HG03558 (cell line): ENCODE data around the gene SPATA33.
"Not testable (repeated sequence)": the region's sequence is repeated elsewhere in the genome, so short reads cannot be mapped to it uniquely, and the experiment has no call there.

Source experiments
- ATAC-seq: cut with Tn5 transposase; IDR thresholded peaks from one replicate; pipeline ENCODE4 v1.9.1; 2021; ENCODE audit warnings: moderate number of reproducible peaks; ENCODE audit not compliant: unreplicated experiment; ENCODE audit errors: extremely low read depth

SPATA33 gene

GRCh38 chr16:89691231-89691985 is 33.8 kb downstream of the SPATA33 start:
- ATAC-seq = no peak

- no peak for ATAC-seq
These were observed 34.4 kb downstream of the SPATA33 start for GRCh38 chr16:89691986-89692569.

GRCh38 chr16:89693289-89693731 is 35.7 kb downstream of the SPATA33 start:
- no peak for ATAC-seq

GRCh38 chr16:89693931-89694783 is 36.5 kb downstream of the SPATA33 start:
- ATAC-seq = no peak

- ATAC-seq = not testable (repeated sequence)
These were observed 37.1 kb downstream of the SPATA33 start for GRCh38 chr16:89694784-89695085.

- ATAC-seq = no peak
These were observed 37.6 kb downstream of the SPATA33 start for GRCh38 chr16:89695086-89695874.

- ATAC-seq = no peak
These were observed 38.4 kb downstream of the SPATA33 start for GRCh38 chr16:89695875-89696669.

GRCh38 chr16:89696670-89697128 is 39.1 kb downstream of the SPATA33 start:
- no peak for ATAC-seq

- no peak for ATAC-seq
These were observed 39.6 kb downstream of the SPATA33 start for GRCh38 chr16:89697161-89697615.

GRCh38 chr16:89697616-89698331 is 40.1 kb downstream of the SPATA33 start:
- ATAC-seq = no peak

GRCh38 chr16:89698717-89699116 is 41.1 kb downstream of the SPATA33 start:
- not testable (repeated sequence) for ATAC-seq

GRCh38 chr16:89699629-89700099 is 42.0 kb downstream of the SPATA33 start:
- ATAC-seq = not testable (repeated sequence)

GRCh38 chr16:89700100-89700648 is 42.5 kb downstream of the SPATA33 start:
- ATAC-seq = peak; percentile 30

- ATAC-seq = no peak
These were observed 43.2 kb downstream of the SPATA33 start for GRCh38 chr16:89700649-89701424.

- peak; percentile 29 for ATAC-seq
These were observed 44.1 kb downstream of the SPATA33 start, which contains the start of gene SPATA2L for GRCh38 chr16:89701425-89702406. Gene SPATA2L (minus strand): TSS chr16:89701705. CDS start chr16:89701232, 473 bp downstream.

- no peak for ATAC-seq
These were observed 46.6 kb downstream of the SPATA33 start for GRCh38 chr16:89704281-89704680.
